SK-N-MC (cell line): ENCODE data around the gene EFNB1.

Source experiments
- EZH2 ChIP-seq: fragments of 200-600 bp; sonication (generic); IDR thresholded peaks from one replicate; pipeline ENCODE4 v1.6.1; 2017; ENCODE audit warnings: antibody characterized with exemption
- FOXP2 ChIP-seq: optimal IDR thresholded peaks from 2 replicates; pipeline ENCODE3; 2011; ENCODE audit warnings: mild to moderate bottlenecking, moderate library complexity; ENCODE audit not compliant: insufficient read depth; ENCODE audit errors: extremely low read length, control extremely low read depth
- POLR2AphosphoS5 ChIP-seq: IDR thresholded peaks from 2 replicates; pipeline ENCODE4 v1.6.1; 2012; ENCODE audit warnings: mild to moderate bottlenecking, low read depth, low read length, borderline replicate concordance

GRCh38 chrX:68842781-68843581 lies 14.2 kb downstream of the EFNB1 start:
- TF ChIP-seq POLR2AphosphoS5 (no peak), EZH2 (no peak), FOXP2 (no peak)
